Bladder microvascular endothelial cell (primary cell): Measurements from ENCODE around the gene CIAO2B. TPM values are rescaled to one million over a fixed set of nuclear protein-coding genes. Genes with fewer than 3 reads are reported as not detected.

Experiments used
- total RNA-seq: library from RNA; depleted of rRNA; stranded (reverse); fragments of >200 nt; gene quantifications from 2 replicates; pipeline ENCODE4 v1.2.3, GENCODE V29; 2014

Gene CIAO2B
- total RNA-seq, result 131 and 136 TPM in 2 replicates

GRCh38 chr16:66934138-66934838 is at the start of gene CIAO2B:
Gene CIAO2B, minus strand, starts transcription at chr16:66934402. Its CDS starts 38 bp downstream, at chr16:66934364.

DNA sequence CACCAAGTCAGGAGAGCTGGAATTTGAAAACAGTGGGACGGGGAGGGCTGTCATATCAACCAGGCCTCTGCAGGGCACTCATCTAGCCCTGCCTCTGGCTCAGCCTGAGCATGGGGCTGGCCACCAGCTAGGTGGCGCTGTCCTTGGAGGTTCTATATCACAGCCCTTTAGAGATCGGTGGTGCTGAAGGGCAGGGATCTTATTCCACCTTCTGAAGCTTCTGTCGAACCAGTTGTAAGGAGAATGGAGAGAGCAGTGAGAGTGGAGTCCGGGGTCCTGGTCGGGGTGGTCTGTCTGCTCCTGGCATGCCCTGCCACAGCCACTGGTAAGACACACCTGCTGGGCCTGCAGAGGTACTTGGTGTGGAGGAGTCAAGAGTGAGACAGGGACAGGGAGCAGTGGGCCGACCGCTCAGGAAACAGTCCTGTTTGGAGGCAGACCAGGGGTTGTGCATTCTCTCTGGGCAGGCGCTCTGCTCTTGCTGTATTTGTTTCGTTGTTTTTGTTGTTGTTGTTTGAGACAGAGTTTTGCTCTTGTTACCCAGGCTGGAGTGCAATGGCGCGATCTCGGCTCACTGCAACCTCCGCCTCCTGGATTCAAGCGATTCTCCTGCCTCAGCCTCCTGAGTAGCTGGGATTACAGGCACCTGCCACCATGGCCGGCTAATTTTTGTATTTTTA is 27.0 kb upstream of the CIAO2B start, which contains the start of gene CES3:
Gene CES3 (plus strand): TSS at position 202 of the 680 bp plus-strand sequence. CDS start 42 bp downstream, at position 244.

GRCh38 chr16:66935314-66936011 is 1.3 kb upstream of the CIAO2B start, which contains the start of gene CES2:
Gene CES2, plus strand, starts transcription at chr16:66935516. Its CDS starts 120 bp downstream, at chr16:66935636.

DNA sequence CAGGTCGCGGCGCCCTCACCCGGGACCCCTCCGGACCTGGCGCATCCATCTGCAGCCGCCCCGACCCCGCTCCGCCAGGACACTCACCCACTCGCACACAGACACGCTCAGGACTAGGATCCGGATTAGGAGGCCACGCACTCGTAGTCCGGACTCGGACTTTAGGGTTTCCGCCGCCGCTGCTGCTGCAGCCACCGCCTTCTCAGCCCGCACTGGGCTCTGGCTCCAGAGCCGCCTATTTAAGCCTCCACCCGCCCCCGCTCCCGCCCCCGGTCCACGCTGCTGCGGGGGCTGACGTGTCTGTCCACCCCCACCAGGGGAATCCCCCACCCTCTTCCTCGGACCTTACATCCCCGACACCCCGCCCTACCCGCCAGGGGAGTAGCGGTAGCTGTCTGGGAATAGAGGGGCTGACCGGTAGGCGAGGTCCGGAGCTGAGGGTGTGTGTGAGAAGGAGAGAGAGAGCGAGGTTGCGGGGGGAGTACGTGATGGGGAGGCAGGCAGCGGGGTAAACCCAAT is 8.8 kb downstream of the CIAO2B start, which contains the start of gene RRAD:
Gene RRAD (minus strand): TSS at position 214 of the 519 bp plus-strand sequence. CDS start 356 bp downstream, outside the sequence.

GRCh38 chr16:66918803-66919568 is 15.2 kb downstream of the CIAO2B start, which contains the start of gene CDH16:
Gene CDH16, minus strand, starts transcription at chr16:66918885. Its CDS starts 820 bp downstream, at chr16:66918065.

Other genes with a start within 250 kb of the CIAO2B start
- 5.5 and 11.0 TPM in 2 replicates for gene CMTM4, start 237.7 kb downstream of the CIAO2B start, total RNA-seq
- 97.0 and 170 TPM in 2 replicates for gene DYNC1LI2, start 182.8 kb downstream of the CIAO2B start, total RNA-seq
- 0.06 and 0.16 TPM in 2 replicates for gene TERB1, start 132.8 kb downstream of the CIAO2B start, total RNA-seq
- 46.6 and 47.7 TPM in 2 replicates for gene NAE1, start 103.4 kb downstream of the CIAO2B start, total RNA-seq
- not detected in 2 replicates for gene CA7, start 90.0 kb downstream of the CIAO2B start, total RNA-seq
- 2.6 and 10.6 TPM in 2 replicates for gene PDP2, start 53.9 kb downstream of the CIAO2B start, total RNA-seq
- gene CDH16, start 15.5 kb downstream of the CIAO2B start, total RNA-seq, result not detected in 2 replicates
- 1.1 and 2.1 TPM in 2 replicates for gene RRAD, start 8.9 kb downstream of the CIAO2B start, total RNA-seq
- 14.2 and 17.7 TPM in 2 replicates for gene CES2, start 1.1 kb upstream of the CIAO2B start, total RNA-seq
- not detected in 2 replicates for gene CES3, start 26.9 kb upstream of the CIAO2B start, total RNA-seq
- gene CES4A, start 54.2 kb upstream of the CIAO2B start, total RNA-seq, result 0.49 and 1.7 TPM in 2 replicates
- gene CBFB, start 94.7 kb upstream of the CIAO2B start, total RNA-seq, result 70.4 and 113 TPM in 2 replicates
- 7.9 and 22.1 TPM in 2 replicates for gene PHAF1, start 175.5 kb upstream of the CIAO2B start, total RNA-seq
- gene B3GNT9, start 216.6 kb upstream of the CIAO2B start, total RNA-seq, result 1.3 and 4.0 TPM in 2 replicates
- gene TRADD, start 225.5 kb upstream of the CIAO2B start, total RNA-seq, result 12.3 and 15.6 TPM in 2 replicates
- 4.6 and 5.0 TPM in 2 replicates for gene FBXL8, start 225.6 kb upstream of the CIAO2B start, total RNA-seq
- gene HSF4, start 230.3 kb upstream of the CIAO2B start, total RNA-seq, result 1.9 and 4.0 TPM in 2 replicates
- gene NOL3, start 236.1 kb upstream of the CIAO2B start, total RNA-seq, result 6.8 and 13.5 TPM in 2 replicates
- gene MATCAP1, start 249.6 kb upstream of the CIAO2B start, total RNA-seq, result 7.8 and 18.3 TPM in 2 replicates